Measurements from ENCODE around the gene AFF3. TPM values are rescaled to one million over a fixed set of nuclear protein-coding genes. Genes with fewer than 3 reads are reported as not detected.

The AFF3 gene
- total and polyA plus RNA-seq, 2 of the 4 experiments (the other 2 are of a cell fraction) = 12.9 to 14.3 TPM

DNA sequence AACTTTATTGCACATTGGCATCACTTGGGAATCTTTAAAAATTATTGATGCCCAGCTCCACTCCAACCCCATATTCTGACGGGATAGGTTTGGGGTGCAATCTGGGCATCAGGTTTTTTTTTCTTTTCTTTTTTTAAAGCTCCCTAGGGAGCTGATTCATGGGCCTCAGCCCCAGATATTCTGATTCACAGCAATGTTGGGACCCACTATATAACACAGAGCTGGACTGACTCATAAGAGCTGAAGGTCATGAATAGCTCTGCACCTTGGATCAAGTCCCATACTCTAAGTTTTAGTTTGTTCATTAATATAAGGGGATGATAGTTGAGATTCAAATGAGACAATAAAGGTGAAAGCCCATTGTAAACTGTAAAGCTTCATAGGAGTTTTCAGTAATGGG lies 461.4 kb downstream of the AFF3 start:
- H3K56ac ChIP-seq (ENCODE audit: extremely low read depth, insufficient read depth, low read length) = 0 out of 2 replicates have a peak overlapping the region, but pooled peaks have one; percentile 13
- H2AFZ ChIP-seq (replicated peaks; ENCODE audit: low read length, poor library complexity) = no peak overlapping the region
- H3K14ac ChIP-seq (replicated peaks; ENCODE audit: low read depth, low read length) = no peak overlapping the region
- no peak overlapping the region for H3K27ac ChIP-seq (ENCODE audit: insufficient read depth, low read length)
- WGBS, 2 experiments (ENCODE audit: extremely low coverage in 2 of 2, insufficient read length in 1 of 2) = no CpG with 5 or more reads among the region's 1 CpG
- H3K23ac ChIP-seq (ENCODE audit: low read depth, low read length) = no peak overlapping the region
- no peak overlapping the region; the same call in 1 of the 2 replicates for H3K4me2 ChIP-seq (ENCODE audit: low read depth, low read length)
- no peak overlapping the region for H3K4ac ChIP-seq (ENCODE audit: low read depth, low read length)
- H2BK120ac ChIP-seq (ENCODE audit: low read depth, low read length) = no peak overlapping the region
- H3K9me3 ChIP-seq (ENCODE audit: control insufficient read depth, insufficient read depth, low read length) = no peaks in the 10 kb centered on the region
- H3K9me1 ChIP-seq (ENCODE audit: insufficient read depth, low read length) = peaks cover 4% of the 10 kb centered on the region; the same call in 1 of the 2 replicates
- peak; percentile 92 for ATAC-seq (ENCODE audit: low read depth)
- H3K4me1 ChIP-seq (ENCODE audit: control insufficient read depth, insufficient read depth, low read length) = peaks cover 10% of the 10 kb centered on the region
- no TSS peak for BruUV-seq (replicated peaks)
- no peaks in the 10 kb centered on the region for H3K79me1 ChIP-seq (ENCODE audit: low read depth in 1 of 2, low read length in 2 of 2)
- in situ Hi-C loops (cut with MboI; ENCODE audit: low sequenced_read_pairs) = no loop called here
- no peak overlapping the region for H3K9ac ChIP-seq (ENCODE audit: low read depth, low read length)
- no peaks in the 10 kb centered on the region for H3K27me3 ChIP-seq (ENCODE audit: control insufficient read depth, insufficient read depth, low read length)
- H2BK20ac ChIP-seq (ENCODE audit: low read depth, low read length) = no peak overlapping the region
- intact Hi-C loops (cut with micrococcal nuclease) = no loop called here
- CTCF ChIA-PET = interaction anchor here (1.6 kb wide), 1 partner anchor 17 kb away, joined by 7 read pairs; no protein-coding TSS in a partner anchor
- TF ChIP-seq RCOR1 (IDR thresholded peaks at IDR 0.05; ENCODE audit: insufficient replicate concordance, low read length) = no peak
- no peak for TF ChIP-seq MAFK (IDR thresholded peaks at IDR 0.05; ENCODE audit: low read depth, low read length)
- no peak for TF ChIP-seq MAZ (IDR thresholded peaks at IDR 0.05; ENCODE audit: borderline replicate concordance, low read depth, low read length)
- TF ChIP-seq RAD21 (IDR thresholded peaks at IDR 0.05; ENCODE audit: low read length) = no peak
- TF ChIP-seq SMC3 (IDR thresholded peaks at IDR 0.05; ENCODE audit: low read depth, low read length) = no peak
- no peak for TF ChIP-seq CHD1 (IDR thresholded peaks at IDR 0.05; ENCODE audit: low read depth, low read length)
- no peak for TF ChIP-seq CEBPB (IDR thresholded peaks at IDR 0.05; ENCODE audit: low read depth, low read length)
- TF ChIP-seq, protein P1, sequence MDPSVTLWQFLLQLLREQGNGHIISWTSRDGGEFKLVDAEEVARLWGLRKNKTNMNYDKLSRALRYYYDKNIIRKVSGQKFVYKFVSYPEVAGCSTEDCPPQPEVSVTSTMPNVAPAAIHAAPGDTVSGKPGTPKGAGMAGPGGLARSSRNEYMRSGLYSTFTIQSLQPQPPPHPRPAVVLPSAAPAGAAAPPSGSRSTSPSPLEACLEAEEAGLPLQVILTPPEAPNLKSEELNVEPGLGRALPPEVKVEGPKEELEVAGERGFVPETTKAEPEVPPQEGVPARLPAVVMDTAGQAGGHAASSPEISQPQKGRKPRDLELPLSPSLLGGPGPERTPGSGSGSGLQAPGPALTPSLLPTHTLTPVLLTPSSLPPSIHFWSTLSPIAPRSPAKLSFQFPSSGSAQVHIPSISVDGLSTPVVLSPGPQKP (IDR thresholded peaks at IDR 0.05; ENCODE audit: borderline replicate concordance, low read depth, low read length) = no peak
- peak; percentile 56 for TF ChIP-seq FOS (IDR thresholded peaks at IDR 0.05; ENCODE audit: low read depth, low read length)
- TF ChIP-seq POLR2A (IDR thresholded peaks at IDR 0.05; ENCODE audit: low read depth, low read length) = no peak
- no peak for TF ChIP-seq NFE2L2 (IDR thresholded peaks at IDR 0.05; ENCODE audit: low read depth, low read length)
- TF ChIP-seq, protein P2, sequence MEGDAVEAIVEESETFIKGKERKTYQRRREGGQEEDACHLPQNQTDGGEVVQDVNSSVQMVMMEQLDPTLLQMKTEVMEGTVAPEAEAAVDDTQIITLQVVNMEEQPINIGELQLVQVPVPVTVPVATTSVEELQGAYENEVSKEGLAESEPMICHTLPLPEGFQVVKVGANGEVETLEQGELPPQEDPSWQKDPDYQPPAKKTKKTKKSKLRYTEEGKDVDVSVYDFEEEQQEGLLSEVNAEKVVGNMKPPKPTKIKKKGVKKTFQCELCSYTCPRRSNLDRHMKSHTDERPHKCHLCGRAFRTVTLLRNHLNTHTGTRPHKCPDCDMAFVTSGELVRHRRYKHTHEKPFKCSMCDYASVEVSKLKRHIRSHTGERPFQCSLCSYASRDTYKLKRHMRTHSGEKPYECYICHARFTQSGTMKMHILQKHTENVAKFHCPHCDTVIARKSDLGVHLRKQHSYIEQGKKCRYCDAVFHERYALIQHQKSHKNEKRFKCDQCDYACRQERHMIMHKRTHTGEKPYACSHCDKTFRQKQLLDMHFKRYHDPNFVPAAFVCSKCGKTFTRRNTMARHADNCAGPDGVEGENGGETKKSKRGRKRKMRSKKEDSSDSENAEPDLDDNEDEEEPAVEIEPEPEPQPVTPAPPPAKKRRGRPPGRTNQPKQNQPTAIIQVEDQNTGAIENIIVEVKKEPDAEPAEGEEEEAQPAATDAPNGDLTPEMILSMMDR (conservative IDR thresholded peaks at IDR 0.05; ENCODE audit: low read depth, low read length) = no peak
- peak; percentile 41; the same call in 1 of the 2 replicates for TF ChIP-seq MXI1 (IDR thresholded peaks at IDR 0.05; ENCODE audit: borderline replicate concordance, low read depth, low read length)
- TF ChIP-seq, protein P3, sequence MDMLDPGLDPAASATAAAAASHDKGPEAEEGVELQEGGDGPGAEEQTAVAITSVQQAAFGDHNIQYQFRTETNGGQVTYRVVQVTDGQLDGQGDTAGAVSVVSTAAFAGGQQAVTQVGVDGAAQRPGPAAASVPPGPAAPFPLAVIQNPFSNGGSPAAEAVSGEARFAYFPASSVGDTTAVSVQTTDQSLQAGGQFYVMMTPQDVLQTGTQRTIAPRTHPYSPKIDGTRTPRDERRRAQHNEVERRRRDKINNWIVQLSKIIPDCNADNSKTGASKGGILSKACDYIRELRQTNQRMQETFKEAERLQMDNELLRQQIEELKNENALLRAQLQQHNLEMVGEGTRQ (IDR thresholded peaks at IDR 0.05; ENCODE audit: low read depth, low read length) = no peak
- no peak for TF ChIP-seq BHLHE40 (IDR thresholded peaks at IDR 0.05; ENCODE audit: low read depth, low read length)
- TF ChIP-seq RFX5 (IDR thresholded peaks at IDR 0.05; ENCODE audit: low read depth, low read length) = peak; percentile 47; the same call in 1 of the 2 replicates
- H4K5ac ChIP-seq (ENCODE audit: low read depth, low read length) = no peak overlapping the region; the same call in 1 of the 2 replicates
- no peak overlapping the region for H4K91ac ChIP-seq (ENCODE audit: insufficient read depth, low read depth, low read length)
- H2BK15ac ChIP-seq (ENCODE audit: low read depth, low read length) = no peak overlapping the region; the same call in 2 of the 3 replicates
- no peaks in the 10 kb centered on the region for H4K20me1 ChIP-seq (ENCODE audit: insufficient read depth, low read length)
- POLR2A ChIA-PET (ENCODE audit: unreplicated experiment) = no interaction called here
- no peak overlapping the region for H3K18ac ChIP-seq (ENCODE audit: low read depth, low read length)
- peaks cover 11% of the 10 kb centered on the region; the same call in 1 of the 2 replicates for H3K36me3 ChIP-seq (ENCODE audit: control insufficient read depth, insufficient read depth, low read length)
- dilution Hi-C loops (cut with HindIII; ENCODE audit: low sequenced_read_pairs, unreplicated experiment) = no loop called here
- H4K8ac ChIP-seq (ENCODE audit: low read depth in 2 of 2, low read length in 2 of 2) = no peak overlapping the region
- H2AK5ac ChIP-seq (ENCODE audit: low read depth, low read length) = no peak overlapping the region
- H2BK5ac ChIP-seq (ENCODE audit: low read depth, low read length, poor library complexity, severe bottlenecking) = no peak overlapping the region
- H3K4me3 ChIP-seq (ENCODE audit: insufficient read depth, low read depth, low read length) = no peak overlapping the region
- H2AK9ac ChIP-seq (replicated peaks; ENCODE audit: low read depth, low read length, poor library complexity) = no peak overlapping the region
- peak; percentile 82 for DNase-seq

Data from IMR-90 (cell line).